DMS 273 (cell line): Measurements from ENCODE around the gene ZFPM1.

ENCODE experiments used
- DNase-seq: peaks from one replicate; lab custom pipeline; 2025; ENCODE audit not compliant: unreplicated experiment; lab: John Stamatoyannopoulos, UW

Gene ZFPM1

GRCh38 chr16:88433632-88434352, 19.3 kb upstream of the ZFPM1 start:
- no peak for DNase-seq

- DNase-seq: no peak
Observed at GRCh38 chr16:88434353-88434690, 18.8 kb upstream of the ZFPM1 start.

GRCh38 chr16:88434746-88435145, 18.3 kb upstream of the ZFPM1 start:
- no peak for DNase-seq

GRCh38 chr16:88435437-88436355, 17.4 kb upstream of the ZFPM1 start:
- DNase-seq: no peak

- no peak for DNase-seq
Observed at GRCh38 chr16:88436796-88437195, 16.3 kb upstream of the ZFPM1 start.

GRCh38 chr16:88437367-88437964, 15.6 kb upstream of the ZFPM1 start:
- DNase-seq: peak; percentile 85

- no peak for DNase-seq
Observed at GRCh38 chr16:88438084-88438870, 14.8 kb upstream of the ZFPM1 start.

GRCh38 chr16:88439016-88439415, 14.1 kb upstream of the ZFPM1 start:
- DNase-seq: no peak

- no peak for DNase-seq
Observed at GRCh38 chr16:88439706-88440105, 13.4 kb upstream of the ZFPM1 start.

GRCh38 chr16:88440111-88440510, 13.0 kb upstream of the ZFPM1 start:
- DNase-seq: no peak

- no peak for DNase-seq
Observed at GRCh38 chr16:88440686-88441405, 12.2 kb upstream of the ZFPM1 start.

- DNase-seq: no peak
Observed at GRCh38 chr16:88441460-88441859, 11.6 kb upstream of the ZFPM1 start.

GRCh38 chr16:88442383-88442726, 10.7 kb upstream of the ZFPM1 start:
- no peak for DNase-seq

GRCh38 chr16:88442727-88443576, 10.1 kb upstream of the ZFPM1 start:
- peak; percentile 85 for DNase-seq

- peak; percentile 41 for DNase-seq
Observed at GRCh38 chr16:88444826-88445582, 8.1 kb upstream of the ZFPM1 start.

- DNase-seq: no peak
Observed at GRCh38 chr16:88445583-88445960, 7.5 kb upstream of the ZFPM1 start.

GRCh38 chr16:88446061-88446460, 7.0 kb upstream of the ZFPM1 start:
- DNase-seq: no peak

GRCh38 chr16:88446736-88447135, 6.3 kb upstream of the ZFPM1 start:
- DNase-seq: no peak

GRCh38 chr16:88447881-88448280, 5.2 kb upstream of the ZFPM1 start:
- DNase-seq: no peak
